ENCODE data around the gene PLCB1.

DNA sequence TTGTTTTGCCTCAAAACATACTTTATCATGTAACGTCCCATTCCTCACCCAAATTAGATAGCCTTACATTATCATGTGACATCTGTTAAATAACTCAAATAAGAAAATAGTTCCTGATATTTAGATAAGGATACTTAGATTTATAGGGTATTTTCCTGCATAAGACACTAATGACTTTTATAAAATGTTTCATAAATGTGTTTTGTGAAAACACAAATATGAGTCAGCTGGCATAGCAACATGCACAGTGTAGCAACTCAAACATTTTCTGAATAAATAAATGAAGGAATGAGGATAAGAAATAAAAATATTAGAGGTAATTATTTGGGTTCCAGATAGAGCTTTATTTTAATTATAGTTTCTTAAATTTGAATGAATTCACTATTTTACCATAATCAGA, 476.4 kb downstream of the PLCB1 start:
- TF ChIP-seq POLR2AphosphoS5 (IDR thresholded peaks at IDR 0.05; ENCODE audit: borderline replicate concordance, low read depth, low read length) (no peak), EZH2 (IDR thresholded peaks at IDR 0.05) (no peak)

Measured in SK-N-MC (cell line).